Upper lobe of left lung (tissue), 6 donors: ENCODE results near the gene SERPINA1. TPM values are rescaled to one million over a fixed set of nuclear protein-coding genes. Genes with fewer than 3 reads are reported as not detected.

ENCODE experiments used
- ATAC-seq, 2 donors: fragments of 200-7000 bp; cut with Tn5 transposase; one replicate each; pipeline ENCODE4 v1.9.1; 2022; ENCODE audit warnings: mild to moderate bottlenecking in 2 of 2, moderate library complexity in 2 of 2; ENCODE audit not compliant: low FRiP score in 2 of 2
- DNase-seq, 2 donors: peaks; one replicate each; pipeline ENCODE4 v3.0.0-alpha.2; 2019 to 2020
- H3K27ac ChIP-seq, 4 donors: fragments of 200-600 bp; sonication (generic); one replicate each; pipeline ENCODE4 v1.5.1; 2016 to 2019
- H3K27me3 ChIP-seq, 4 donors: fragments of 200-600 bp; sonication (generic); one replicate each; pipeline ENCODE4 v1.5.1; 2017 to 2019
- H3K36me3 ChIP-seq, 4 donors: fragments of 200-600 bp; sonication (generic); one replicate each; pipeline ENCODE4 v1.5.1; 2016 to 2019
- H3K4me1 ChIP-seq, 4 donors: fragments of 200-600 bp; sonication (generic); one replicate each; pipeline ENCODE4 v1.5.1; 2018 to 2019
- H3K4me3 ChIP-seq, 4 donors: fragments of 200-600 bp; sonication (generic); one replicate each; pipeline ENCODE4 v1.5.1; 2017 to 2019; ENCODE audit warnings: mild to moderate bottlenecking in 2 of 4, moderate library complexity in 1 of 4
- H3K9me3 ChIP-seq, 4 donors: fragments of 200-600 bp; sonication (generic); one replicate each; pipeline ENCODE4 v1.5.1; 2018 to 2019
- CTCF ChIP-seq, 6 experiments: fragments of 450-650 bp in 4 of 6; fragments of 200-600 bp in 2 of 6; sonication (generic) in 2 of 6; IDR thresholded peaks; one replicate each; pipeline ENCODE4 v1.5.1; 2016 to 2019; ENCODE audit warnings: antibody characterized with exemption in 6 of 6
- EP300 ChIP-seq, 4 donors: sonication (generic); formaldehyde crosslinking; IDR thresholded peaks; one replicate each; pipeline ENCODE4 v1.5.1; 2017; ENCODE audit warnings: antibody characterized with exemption in 4 of 4, control low read depth in 2 of 4
- POLR2A ChIP-seq, 4 donors: fragments of 450-650 bp; IDR thresholded peaks; one replicate each; pipeline ENCODE4 v1.5.1; 2016 to 2017; ENCODE audit warnings: antibody characterized with exemption in 4 of 4, mild to moderate bottlenecking in 2 of 4
- POLR2AphosphoS5 ChIP-seq, 2 donors: sonication (generic); formaldehyde crosslinking; IDR thresholded peaks; one replicate each; pipeline ENCODE4 v1.5.1; 2017; ENCODE audit warnings: antibody characterized with exemption in 2 of 2
- WGBS, 2 donors: methylation state at CpG; one replicate each; pipeline ENCODE4 v1.1.5; 2017 to 2018; 5-methylcytosine and 5-hydroxymethylcytosine counted together
- total RNA-seq, 6 donors: library from RNA; depleted of rRNA in 4 of 6; stranded (reverse); fragments of >200 nt in 4 of 6; gene quantifications; one replicate each; pipeline versions ENCODE4 v1.1.0 to v1.2.1, GENCODE V29; 2016 to 2021
- donor health status: DM: no; HTN: no; CAD: no; lungs with moderate emphysema.
- donor health status: DM: no; HTN: yes; CAD: no; lungs with severe emphysema.

The SERPINA1 gene
- total RNA-seq, 6 donors from 2014 or later: 205 to 1,050 (median 637) TPM

GRCh38 chr14:94377866-94378470 is 10.4 kb downstream of the SERPINA1 start:
- Histone ChIP-seq H3K27ac (no peak overlapping the region), H3K4me1 (peaks cover 0 to under 1% (median 0%) of the 10 kb centered on the region in 4 donors), H3K4me3 (no peak overlapping the region), H3K27me3 (no peaks in the 10 kb centered on the region), H3K9me3 (no peaks in the 10 kb centered on the region), H3K36me3 (peaks cover 3 to 43% (median 24%) of the 10 kb centered on the region in 4 donors)
- ATAC-seq (no peak), DNase-seq (no peak)
- TF ChIP-seq CTCF (IDR thresholded peaks at IDR 0.05): no peak
- TF ChIP-seq POLR2A (IDR thresholded peaks at IDR 0.05): no peak
- TF ChIP-seq POLR2AphosphoS5 (IDR thresholded peaks at IDR 0.05): no peak
- TF ChIP-seq EP300 (IDR thresholded peaks at IDR 0.05): no peak
- 76 to 90% methylated on average over 6 of the region's 6 CpGs for WGBS, 2 donors

GRCh38 chr14:94376976-94377865 is 11.2 kb downstream of the SERPINA1 start:
- ATAC-seq: no peak
- no peaks in the 10 kb centered on the region for H3K27me3 ChIP-seq
- TF ChIP-seq EP300 (IDR thresholded peaks at IDR 0.05) (no peak), CTCF (IDR thresholded peaks at IDR 0.05) (no peak), POLR2A (IDR thresholded peaks at IDR 0.05) (no peak), POLR2AphosphoS5 (IDR thresholded peaks at IDR 0.05) (no peak)
- no peaks in the 10 kb centered on the region for H3K9me3 ChIP-seq
- DNase-seq: no peak
- H3K4me3 ChIP-seq: no peak overlapping the region
- no peaks in the 10 kb centered on the region for H3K4me1 ChIP-seq
- H3K36me3 ChIP-seq: peaks cover 0 to 43% (median 24%) of the 10 kb centered on the region in 4 donors
- 83 to 88% methylated on average over 8 to 10 of the region's 10 CpGs for WGBS, 2 donors
- no peak overlapping the region for H3K27ac ChIP-seq

- Histone ChIP-seq H3K27ac (no peak overlapping the region), H3K4me1 (no peaks in the 10 kb centered on the region), H3K4me3 (no peak overlapping the region), H3K9me3 (no peaks in the 10 kb centered on the region), H3K27me3 (no peaks in the 10 kb centered on the region), H3K36me3 (peaks cover 0 to 36% (median 21%) of the 10 kb centered on the region in 4 donors)
- DNase-seq: no peak
- no peak for ATAC-seq
- 90 to 93% methylated on average over 9 to 12 of the region's 12 CpGs for WGBS, 2 donors
- TF ChIP-seq CTCF (IDR thresholded peaks at IDR 0.05) (no peak), POLR2AphosphoS5 (IDR thresholded peaks at IDR 0.05) (no peak), EP300 (IDR thresholded peaks at IDR 0.05) (no peak), POLR2A (IDR thresholded peaks at IDR 0.05) (no peak)
Observed at GRCh38 chr14:94376108-94376975, 12.1 kb downstream of the SERPINA1 start.

GRCh38 chr14:94375552-94376107 is 12.8 kb downstream of the SERPINA1 start:
- no peak for ATAC-seq
- 76 to 91% methylated on average over 6 of the region's 6 CpGs for WGBS, 2 donors
- no peak overlapping the region for H3K4me3 ChIP-seq
- DNase-seq: no peak
- no peak overlapping the region for H3K27ac ChIP-seq
- H3K36me3 ChIP-seq: peaks cover 0 to 28% (median 19%) of the 10 kb centered on the region in 4 donors
- no peak for TF ChIP-seq POLR2AphosphoS5 (IDR thresholded peaks at IDR 0.05)
- TF ChIP-seq EP300 (IDR thresholded peaks at IDR 0.05): no peak
- TF ChIP-seq CTCF (IDR thresholded peaks at IDR 0.05): no peak
- no peaks in the 10 kb centered on the region for H3K27me3 ChIP-seq
- no peaks in the 10 kb centered on the region for H3K9me3 ChIP-seq
- H3K4me1 ChIP-seq: no peaks in the 10 kb centered on the region
